ENCODE results near the gene ATXN7L3B.

DNA sequence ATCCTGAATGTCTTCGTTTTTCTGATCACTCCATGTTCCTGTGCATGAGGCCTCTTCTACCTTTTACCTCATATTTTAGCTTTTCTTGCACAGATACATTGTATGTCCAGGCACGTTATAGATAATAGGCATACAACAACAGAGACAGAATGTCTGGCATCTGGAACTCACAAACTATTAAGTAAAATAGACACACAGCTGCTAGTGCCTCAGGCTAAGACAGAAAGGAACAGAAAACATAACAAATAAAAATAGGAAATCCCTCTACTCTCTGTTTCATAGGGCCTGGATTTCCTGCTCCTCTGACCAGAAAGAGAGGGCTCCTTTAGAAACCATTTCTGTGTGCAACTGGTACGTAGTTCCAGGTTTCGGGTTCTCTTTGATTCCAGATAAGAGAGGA, 48.6 kb downstream of the ATXN7L3B start:
- TF ChIP-seq SMC3 (conservative IDR thresholded peaks at IDR 0.05; ENCODE audit: insufficient read depth, low read depth, low read length) (no peak), POLR2A (conservative IDR thresholded peaks at IDR 0.05) (no peak), CTCF (IDR thresholded peaks at IDR 0.05 in 2 of 3, conservative IDR thresholded peaks at IDR 0.05 in 1 of 3; ENCODE audit: insufficient read depth in 2 of 3, low read depth in 1 of 3, low read length in 3 of 3) (no peak), ARID3B (CRISPR knock-in tag; IDR thresholded peaks at IDR 0.05; ENCODE audit: borderline replicate concordance) (no peak), ZNF282 (CRISPR knock-in tag; IDR thresholded peaks at IDR 0.05) (no peak), HMGXB4 (CRISPR knock-in tag; IDR thresholded peaks at IDR 0.05) (no peak), BACH1 (tag; IDR thresholded peaks at IDR 0.05) (no peak), SLC30A9 (CRISPR knock-in tag; IDR thresholded peaks at IDR 0.05) (no peak), EWSR1 (IDR thresholded peaks at IDR 0.05; ENCODE audit: borderline replicate concordance, low read depth, partially characterized antibody) (no peak)
